GM12878 (cell line): ENCODE results near the gene DLG2. TPM values are rescaled to one million over a fixed set of nuclear protein-coding genes. Genes with fewer than 3 reads are reported as not detected.

ENCODE experiments used
- ATAC-seq: fragments of 200-7000 bp; cut with Tn5 transposase; 3 replicates; pipeline ENCODE4 v1.9.1; 2020; ENCODE audit warnings: mild to moderate bottlenecking, moderate library complexity
- BruUV-seq: library from RNA; stranded (reverse); fragments of 400-500 nt; replicated peaks from 2 replicates; lab custom pipeline; 2021; lab: Mats Ljungman, UMichigan
- CTCF ChIA-PET: fragments of 300-600 bp; sonication (Branson Sonifier 250); formaldehyde crosslinking; extraction: SDS; loops from one replicate; lab custom pipeline; 2021; ENCODE audit warnings: inconsistent platforms; lab: Yijun Ruan, JAX
- POLR2A ChIA-PET: fragments of 350-600 bp; formaldehyde crosslinking; extraction: SDS; loops from one replicate; lab custom pipeline; 2021; ENCODE audit warnings: inconsistent platforms; lab: Charles Lee
- RAD21 ChIA-PET: fragments of 300-600 bp; sonication (Branson Sonifier 250); formaldehyde crosslinking; loops from one replicate; lab custom pipeline; 2023; ENCODE audit warnings: antibody characterized with exemption; ENCODE audit not compliant: unreplicated experiment; lab: Charles Lee
- SMC1A ChIA-PET: fragments of 300-600 bp; sonication (Branson Sonifier 250); formaldehyde crosslinking; loops from one replicate; lab custom pipeline; 2023; ENCODE audit not compliant: unreplicated experiment, uncharacterized antibody; lab: Charles Lee
- DNase-seq: peaks from one replicate; pipeline ENCODE4 v3.0.0-alpha.2; 2011; ENCODE audit warnings: low read depth, low spot score
- FAIRE-seq: peaks from 3 replicates; lab custom pipeline; 2011; peaks lifted over from hg19 to GRCh38; lab: Jason Lieb, UNC
- H2AFZ ChIP-seq: 2 replicates; pipeline ENCODE4 v1.6.0; 2011; ENCODE audit warnings: low read depth, low read length, control low read depth; ENCODE audit not compliant: control insufficient read depth
- H3K27ac ChIP-seq: 2 replicates; pipeline ENCODE4 v1.5.1; 2011; ENCODE audit warnings: control low read depth; ENCODE audit not compliant: control insufficient read depth, insufficient read depth
- H3K27me3 ChIP-seq, 2 experiments: replicated peaks in 1 of 2; 2 replicates each; pipeline versions ENCODE4 v1.6.0 to v1.6.1; 2011; ENCODE audit warnings: low read length in 1 of 2; ENCODE audit not compliant: control insufficient read depth in 2 of 2, insufficient read depth in 2 of 2
- H3K36me3 ChIP-seq, 2 experiments: 2 replicates each; pipeline ENCODE4 v1.5.1; 2011; ENCODE audit warnings: low read length in 1 of 2; ENCODE audit not compliant: control insufficient read depth in 2 of 2, insufficient read depth in 2 of 2
- H3K4me1 ChIP-seq: 2 replicates; pipeline ENCODE4 v1.6.1; 2011; ENCODE audit warnings: mild to moderate bottlenecking, low read length, moderate library complexity, mixed read lengths; ENCODE audit not compliant: control insufficient read depth, insufficient read depth
- H3K4me2 ChIP-seq: 2 replicates; pipeline ENCODE4 v1.6.0; 2011; ENCODE audit warnings: control low read depth; ENCODE audit not compliant: control insufficient read depth, insufficient read depth
- H3K4me3 ChIP-seq: fragments of 200-600 bp; sonication (generic); 2 replicates; pipeline ENCODE4 v1.5.1; 2016
- H3K79me2 ChIP-seq: 2 replicates; pipeline ENCODE4 v1.6.0; 2011; ENCODE audit warnings: low read length; ENCODE audit not compliant: control insufficient read depth, insufficient read depth
- H3K9ac ChIP-seq: 2 replicates; pipeline ENCODE4 v1.8.0; 2011; ENCODE audit warnings: low read length, control low read depth, mixed read lengths; ENCODE audit not compliant: control insufficient read depth, insufficient read depth
- H3K9me3 ChIP-seq: replicated peaks from 3 replicates; pipeline ENCODE4 v1.5.1; 2011; ENCODE audit warnings: mild to moderate bottlenecking, low read length; ENCODE audit not compliant: control insufficient read depth, insufficient read depth
- H4K20me1 ChIP-seq: 2 replicates; pipeline ENCODE4 v1.6.0; 2011; ENCODE audit not compliant: control insufficient read depth, insufficient read depth
- BHLHE40 ChIP-seq, 2 experiments: fragments of 450-650 bp in 1 of 2; IDR thresholded peaks; 2 replicates each; pipeline ENCODE4 v1.6.1; 2011 to 2017; ENCODE audit warnings: low read depth in 2 of 2, borderline replicate concordance in 1 of 2, improper control_type of control experiment in 1 of 2, low read length in 1 of 2, mild to moderate bottlenecking in 1 of 2
- IRF4 ChIP-seq: IDR thresholded peaks from 2 replicates; pipeline ENCODE4 v1.6.1; 2011; ENCODE audit warnings: low read depth, low read length
- NR2C1 ChIP-seq: fragments of 450-650 bp; IDR thresholded peaks from 2 replicates; pipeline ENCODE4 v1.6.1; 2017; ENCODE audit warnings: antibody characterized with exemption, mild to moderate bottlenecking, moderate library complexity
- PKNOX1 ChIP-seq: fragments of 450-650 bp; IDR thresholded peaks from 2 replicates; pipeline ENCODE4 v1.6.1; 2016; ENCODE audit warnings: mild to moderate bottlenecking
- RAD21 ChIP-seq: IDR thresholded peaks from 2 replicates; pipeline ENCODE4 v1.6.1; 2011; ENCODE audit warnings: mild to moderate bottlenecking, low read depth, low read length, moderate library complexity; ENCODE audit not compliant: insufficient read depth
- RUNX3 ChIP-seq: IDR thresholded peaks from 2 replicates; pipeline ENCODE4 v1.6.1; 2012; ENCODE audit warnings: low read length, inconsistent platforms
- TAF1 ChIP-seq: IDR thresholded peaks from 2 replicates; pipeline ENCODE4 v1.6.1; 2011; ENCODE audit warnings: mild to moderate bottlenecking, low read depth, low read length, borderline replicate concordance
- WGBS: methylation state at CpG from one replicate; pipeline ENCODE4 v1.1.6; 2016; ENCODE audit warnings: low lambda C conversion rate; ENCODE audit not compliant: insufficient replicate concordance, insufficient coverage; ENCODE audit errors: missing lambda C conversion rate; 5-methylcytosine and 5-hydroxymethylcytosine counted together
- in situ Hi-C: fragments of 300-500 bp; cut with MboI; formaldehyde crosslinking; loops from 9 replicates; pipeline ENCODE4 v1.14.3; 2018; ENCODE audit warnings: mixed read lengths
- intact Hi-C: fragments of 100-400 bp; cut with micrococcal nuclease; formaldehyde crosslinking; loops from one replicate; pipeline ENCODE4 v1.14.2; 2022; ENCODE audit not compliant: unreplicated experiment
- polyA plus RNA-seq, 11 experiments: library from polyadenylated mRNA; depleted of rRNA in 4 of 11; unstranded in 6 of 11; stranded (reverse) in 5 of 11; fragments of >200 nt; fragmentation: Nextera tagmentation in 4 of 11; fragmentation: Illumina TruSeq in 1 of 11; extraction: Ambion mirVana in 4 of 11; extraction: Trizol in 1 of 11; gene quantifications; 1 replicate in 1 of 11; 2 replicates in 10 of 11; pipeline versions ENCODE4 v1.2.1 to v1.2.3, GENCODE V29; 2011 to 2016; ENCODE audit warnings: inconsistent platforms in 2 of 11, missing spikeins in 2 of 11, low read depth in 1 of 11
- total RNA-seq, 4 experiments: library from RNA; depleted of rRNA in 3 of 4; stranded (reverse); fragments of >200 nt in 3 of 4; fragmentation: Illumina TruSeq in 1 of 4; extraction: Trizol in 1 of 4; gene quantifications; 2 replicates each; pipeline versions ENCODE4 v1.2.1 to v1.2.3, GENCODE V29; 2013 to 2021

Gene DLG2
- total and polyA plus RNA-seq, 10 of the 15 experiments (the other 5 are each of a cell fraction or from before 2014, with no cell fraction given): 0.09 to 0.98 (median 0.35) TPM

GRCh38 chr11:85620256-85620655, 6.9 kb downstream of the DLG2 start:
- no peaks in the 10 kb centered on the region for H3K27me3 ChIP-seq
- no peaks in the 10 kb centered on the region for H3K36me3 ChIP-seq
- ATAC-seq (no peak), FAIRE-seq (no peak), DNase-seq (no peak)
- H4K20me1 ChIP-seq: no peaks in the 10 kb centered on the region
- no peak overlapping the region for H3K9ac ChIP-seq
- TF ChIP-seq PKNOX1: no peak
- no peak for TF ChIP-seq IRF4
- no peak for TF ChIP-seq BHLHE40 (IDR thresholded peaks at IDR 0.05; ENCODE audit: borderline replicate concordance in 1 of 2, low read depth in 2 of 2, low read length in 1 of 2)
- TF ChIP-seq RUNX3: no peak
- TF ChIP-seq RAD21: no peak
- no peak for TF ChIP-seq NR2C1
- no peak for TF ChIP-seq TAF1
- H3K9me3 ChIP-seq: no peaks in the 10 kb centered on the region
- intact Hi-C loops (loop anchor here (10.0 kb wide), 1 partner anchor 505 kb away; no protein-coding TSS in a partner anchor), in situ Hi-C loops (no loop called here)
- H2AFZ ChIP-seq: no peak overlapping the region
- ChIA-PET RAD21 (no interaction called here), SMC1A (interaction anchor here (0.9 kb wide), 1 partner anchor 72 kb away, joined by 5 read pairs; no protein-coding TSS in a partner anchor), CTCF (no interaction called here), POLR2A (interaction anchor here (0.6 to 0.9 kb wide), 2 partner anchors 31 to 318 kb away, joined by 3 to 7 read pairs; no protein-coding TSS in a partner anchor)
- 26% methylated on average over 3 of the region's 3 CpGs for WGBS
- H3K4me3 ChIP-seq: no peak overlapping the region
- H3K4me2 ChIP-seq: no peak overlapping the region
- H3K4me1 ChIP-seq: no peaks in the 10 kb centered on the region
- no peak overlapping the region for H3K27ac ChIP-seq
- BruUV-seq: no TSS peak
- H3K79me2 ChIP-seq: no peaks in the 10 kb centered on the region
